SU-DHL-6 (cell line): ENCODE results near the gene IL22.

ENCODE experiments used
- EZH2phosphoT487 ChIP-seq: fragments of 200-600 bp; sonication (generic), shearing (Covaris generic); conservative IDR thresholded peaks from 2 replicates; pipeline ENCODE4 v1.6.1; 2018; ENCODE audit warnings: mild to moderate bottlenecking, antibody characterized with exemption, low read length, moderate library complexity, mixed read lengths
- TF ChIP-seq, protein P1 (sequence below): fragments of 200-600 bp; sonication (generic); IDR thresholded peaks from one replicate; pipeline ENCODE4 v1.5.1; 2017; ENCODE audit warnings: antibody characterized with exemption, mild to moderate bottlenecking, low read length, moderate library complexity; ENCODE audit not compliant: insufficient read depth, poor library complexity, severe bottlenecking

- TF ChIP-seq, protein P1, sequence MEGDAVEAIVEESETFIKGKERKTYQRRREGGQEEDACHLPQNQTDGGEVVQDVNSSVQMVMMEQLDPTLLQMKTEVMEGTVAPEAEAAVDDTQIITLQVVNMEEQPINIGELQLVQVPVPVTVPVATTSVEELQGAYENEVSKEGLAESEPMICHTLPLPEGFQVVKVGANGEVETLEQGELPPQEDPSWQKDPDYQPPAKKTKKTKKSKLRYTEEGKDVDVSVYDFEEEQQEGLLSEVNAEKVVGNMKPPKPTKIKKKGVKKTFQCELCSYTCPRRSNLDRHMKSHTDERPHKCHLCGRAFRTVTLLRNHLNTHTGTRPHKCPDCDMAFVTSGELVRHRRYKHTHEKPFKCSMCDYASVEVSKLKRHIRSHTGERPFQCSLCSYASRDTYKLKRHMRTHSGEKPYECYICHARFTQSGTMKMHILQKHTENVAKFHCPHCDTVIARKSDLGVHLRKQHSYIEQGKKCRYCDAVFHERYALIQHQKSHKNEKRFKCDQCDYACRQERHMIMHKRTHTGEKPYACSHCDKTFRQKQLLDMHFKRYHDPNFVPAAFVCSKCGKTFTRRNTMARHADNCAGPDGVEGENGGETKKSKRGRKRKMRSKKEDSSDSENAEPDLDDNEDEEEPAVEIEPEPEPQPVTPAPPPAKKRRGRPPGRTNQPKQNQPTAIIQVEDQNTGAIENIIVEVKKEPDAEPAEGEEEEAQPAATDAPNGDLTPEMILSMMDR = no peak
- no peak for TF ChIP-seq EZH2phosphoT487
Measured at GRCh38 chr12:68240079-68240478, 13.3 kb downstream of the IL22 start.
